GM19239 (cell line): ENCODE data around the gene CDHR2.

ENCODE experiments used
- DNase-seq: peaks from one replicate; pipeline ENCODE4 v3.0.0; 2011; ENCODE audit warnings: low spot score; ENCODE audit not compliant: insufficient read length
- FAIRE-seq: peaks from 2 replicates; lab custom pipeline; 2011; peaks lifted over from hg19 to GRCh38; lab: Jason Lieb, UNC

The CDHR2 gene, protein sequence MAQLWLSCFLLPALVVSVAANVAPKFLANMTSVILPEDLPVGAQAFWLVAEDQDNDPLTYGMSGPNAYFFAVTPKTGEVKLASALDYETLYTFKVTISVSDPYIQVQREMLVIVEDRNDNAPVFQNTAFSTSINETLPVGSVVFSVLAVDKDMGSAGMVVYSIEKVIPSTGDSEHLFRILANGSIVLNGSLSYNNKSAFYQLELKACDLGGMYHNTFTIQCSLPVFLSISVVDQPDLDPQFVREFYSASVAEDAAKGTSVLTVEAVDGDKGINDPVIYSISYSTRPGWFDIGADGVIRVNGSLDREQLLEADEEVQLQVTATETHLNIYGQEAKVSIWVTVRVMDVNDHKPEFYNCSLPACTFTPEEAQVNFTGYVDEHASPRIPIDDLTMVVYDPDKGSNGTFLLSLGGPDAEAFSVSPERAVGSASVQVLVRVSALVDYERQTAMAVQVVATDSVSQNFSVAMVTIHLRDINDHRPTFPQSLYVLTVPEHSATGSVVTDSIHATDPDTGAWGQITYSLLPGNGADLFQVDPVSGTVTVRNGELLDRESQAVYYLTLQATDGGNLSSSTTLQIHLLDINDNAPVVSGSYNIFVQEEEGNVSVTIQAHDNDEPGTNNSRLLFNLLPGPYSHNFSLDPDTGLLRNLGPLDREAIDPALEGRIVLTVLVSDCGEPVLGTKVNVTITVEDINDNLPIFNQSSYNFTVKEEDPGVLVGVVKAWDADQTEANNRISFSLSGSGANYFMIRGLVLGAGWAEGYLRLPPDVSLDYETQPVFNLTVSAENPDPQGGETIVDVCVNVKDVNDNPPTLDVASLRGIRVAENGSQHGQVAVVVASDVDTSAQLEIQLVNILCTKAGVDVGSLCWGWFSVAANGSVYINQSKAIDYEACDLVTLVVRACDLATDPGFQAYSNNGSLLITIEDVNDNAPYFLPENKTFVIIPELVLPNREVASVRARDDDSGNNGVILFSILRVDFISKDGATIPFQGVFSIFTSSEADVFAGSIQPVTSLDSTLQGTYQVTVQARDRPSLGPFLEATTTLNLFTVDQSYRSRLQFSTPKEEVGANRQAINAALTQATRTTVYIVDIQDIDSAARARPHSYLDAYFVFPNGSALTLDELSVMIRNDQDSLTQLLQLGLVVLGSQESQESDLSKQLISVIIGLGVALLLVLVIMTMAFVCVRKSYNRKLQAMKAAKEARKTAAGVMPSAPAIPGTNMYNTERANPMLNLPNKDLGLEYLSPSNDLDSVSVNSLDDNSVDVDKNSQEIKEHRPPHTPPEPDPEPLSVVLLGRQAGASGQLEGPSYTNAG (N-terminal part only)

DNA sequence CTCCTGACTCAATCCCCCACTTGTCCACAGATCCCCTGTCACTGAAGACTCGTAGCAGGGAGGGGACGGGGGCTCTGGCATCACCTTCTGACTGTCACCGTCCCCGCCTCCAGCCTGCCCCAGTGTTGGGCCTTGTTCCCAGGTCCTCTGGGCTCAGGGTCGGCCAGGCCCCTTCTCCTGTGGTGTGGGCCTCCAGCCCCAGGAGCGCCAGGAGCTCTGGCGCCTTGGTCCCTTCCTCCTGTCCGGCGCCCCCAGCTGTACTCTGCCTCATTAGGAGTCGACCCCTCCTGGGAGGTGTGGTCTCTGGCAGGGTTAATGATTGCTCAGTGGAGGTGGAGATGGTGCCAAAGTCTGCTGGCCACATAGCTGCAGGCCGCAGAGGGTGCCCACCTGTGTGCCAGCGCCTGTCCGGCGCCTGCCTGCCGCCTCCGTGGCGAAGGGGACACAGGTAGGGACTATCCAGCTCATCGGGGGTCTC is at the start of gene CDHR2:
Gene CDHR2, plus strand, starts transcription at position 376 of the 478 bp plus-strand sequence. CDS start 16,011 bp downstream, outside the sequence.
- DNase-seq: no peak
- no peak for FAIRE-seq

DNA sequence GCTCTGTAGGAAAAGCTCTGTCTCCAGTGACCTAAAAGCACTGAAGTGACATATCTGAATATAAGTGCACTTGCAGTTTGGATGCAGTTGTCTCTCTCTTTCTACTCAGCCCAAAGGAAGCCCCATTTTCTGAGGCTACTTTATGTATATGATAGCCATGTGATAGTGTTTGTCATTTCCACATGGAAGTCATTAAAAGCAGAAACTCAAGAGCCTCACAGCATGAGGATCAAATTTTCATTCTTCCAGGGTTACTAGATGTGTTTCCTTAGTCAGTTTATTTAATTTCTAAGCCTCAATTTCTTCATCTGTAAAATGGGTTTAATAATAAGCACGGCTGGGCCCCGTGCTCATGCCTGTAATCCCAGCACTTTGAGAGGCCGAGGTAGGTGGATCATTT is 48.6 kb upstream of the CDHR2 start:
- DNase-seq (no peak), FAIRE-seq (no peak)

DNA sequence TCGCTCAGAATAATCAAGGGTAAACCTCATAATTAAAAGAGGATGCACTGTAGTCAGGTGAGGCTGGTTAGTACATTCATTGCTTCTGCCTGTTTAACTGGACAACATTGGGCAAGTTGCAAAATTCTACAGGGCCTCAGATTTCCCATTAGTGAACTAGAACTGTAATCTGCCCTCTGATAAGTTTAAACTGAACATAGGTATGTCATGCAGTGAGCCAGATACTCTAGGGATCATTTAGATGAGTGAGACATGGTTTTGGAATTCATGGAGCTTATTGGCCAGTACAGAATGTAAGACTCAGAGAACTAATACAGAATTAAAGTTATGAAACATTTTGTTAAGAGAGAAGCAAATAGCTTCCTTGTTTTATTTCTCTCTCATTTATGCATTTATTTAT is 47.8 kb upstream of the CDHR2 start:
- FAIRE-seq: no peak
- no peak for DNase-seq

GRCh38 chr5:176503496-176503895 is 45.6 kb upstream of the CDHR2 start:
- FAIRE-seq: no peak

GRCh38 chr5:176507911-176508310 is 41.2 kb upstream of the CDHR2 start:
- DNase-seq (no peak), FAIRE-seq (no peak)

More at GRCh38 chr5:176503496-176503895, 45.6 kb upstream of the CDHR2 start:
- no peak for DNase-seq

DNA sequence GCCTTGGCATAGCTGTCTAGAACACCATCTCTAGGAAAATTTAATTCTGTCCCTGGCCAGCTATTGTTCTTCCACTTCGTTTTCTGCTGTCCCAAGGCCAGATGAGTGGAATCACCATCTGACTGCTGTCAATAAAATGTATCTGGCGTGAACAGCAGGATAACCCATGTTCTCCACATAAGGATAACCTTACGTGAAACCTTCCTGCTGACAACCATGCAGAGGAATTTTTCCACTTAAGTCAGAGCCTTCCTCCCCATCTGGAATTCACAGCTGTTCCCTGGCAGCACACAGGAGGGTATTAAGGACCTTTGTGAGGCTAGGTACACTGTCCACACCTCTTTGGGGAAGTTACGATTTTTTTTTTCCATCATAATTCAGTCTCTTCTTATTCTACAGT is 40.5 kb upstream of the CDHR2 start:
- FAIRE-seq (no peak), DNase-seq (no peak)

DNA sequence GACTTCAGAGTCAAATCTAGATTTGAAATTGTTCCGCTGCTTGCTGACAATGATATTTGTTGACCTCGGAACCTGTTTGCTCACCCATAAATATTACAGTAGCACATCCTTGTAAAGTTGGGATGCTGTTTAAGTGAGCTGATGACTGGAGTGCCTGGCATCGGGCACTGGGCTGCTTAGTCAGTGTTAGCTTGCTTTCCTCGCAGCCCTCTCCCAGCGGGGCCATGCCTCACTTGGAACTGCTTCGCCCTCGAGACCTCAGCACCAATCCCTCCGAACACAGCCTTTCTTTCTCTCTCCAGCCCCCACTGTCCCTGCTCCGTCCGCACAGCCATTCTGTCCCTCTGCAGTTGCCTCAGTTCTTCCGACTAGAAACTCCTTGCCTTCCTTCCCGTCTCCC is 35.4 kb upstream of the CDHR2 start:
- no peak for FAIRE-seq

GRCh38 chr5:176514244-176514950 is 34.7 kb upstream of the CDHR2 start:
- FAIRE-seq (no peak), DNase-seq (no peak)

More for the DNA sequence above, 35.4 kb upstream of the CDHR2 start:
- no peak for DNase-seq

- FAIRE-seq: no peak
- DNase-seq: no peak
Measured at GRCh38 chr5:176515396-176515795, 33.7 kb upstream of the CDHR2 start.

DNA sequence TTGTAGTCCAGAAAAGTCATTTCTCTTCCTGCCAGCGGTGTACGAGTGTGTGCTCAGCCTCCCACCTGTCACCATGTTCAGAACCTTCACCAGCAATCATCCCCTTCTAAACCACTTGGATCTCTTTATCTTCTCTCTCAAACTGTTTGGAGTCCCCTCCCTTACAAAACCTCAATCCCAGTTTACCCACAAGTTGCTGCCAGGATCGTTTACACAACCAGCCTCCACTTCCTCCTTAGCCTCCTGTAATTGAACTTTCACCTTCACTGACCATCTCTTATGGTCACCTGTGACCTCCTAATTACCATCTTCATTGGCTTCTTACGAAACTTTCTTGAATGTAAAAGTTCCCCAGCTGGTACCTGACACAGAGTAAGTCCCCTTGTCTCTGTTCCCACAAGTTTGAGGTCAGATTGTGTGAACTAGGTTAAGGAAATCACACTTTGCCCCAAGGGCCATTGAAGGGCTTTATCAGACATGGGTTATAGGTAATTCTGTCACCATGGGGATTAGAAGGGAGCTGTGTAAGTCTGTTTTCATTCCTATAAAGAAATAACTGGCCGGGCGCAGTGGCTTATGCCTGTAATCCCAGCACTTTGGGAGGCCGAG is 32.0 kb upstream of the CDHR2 start:
- FAIRE-seq (no peak), DNase-seq (no peak)

DNA sequence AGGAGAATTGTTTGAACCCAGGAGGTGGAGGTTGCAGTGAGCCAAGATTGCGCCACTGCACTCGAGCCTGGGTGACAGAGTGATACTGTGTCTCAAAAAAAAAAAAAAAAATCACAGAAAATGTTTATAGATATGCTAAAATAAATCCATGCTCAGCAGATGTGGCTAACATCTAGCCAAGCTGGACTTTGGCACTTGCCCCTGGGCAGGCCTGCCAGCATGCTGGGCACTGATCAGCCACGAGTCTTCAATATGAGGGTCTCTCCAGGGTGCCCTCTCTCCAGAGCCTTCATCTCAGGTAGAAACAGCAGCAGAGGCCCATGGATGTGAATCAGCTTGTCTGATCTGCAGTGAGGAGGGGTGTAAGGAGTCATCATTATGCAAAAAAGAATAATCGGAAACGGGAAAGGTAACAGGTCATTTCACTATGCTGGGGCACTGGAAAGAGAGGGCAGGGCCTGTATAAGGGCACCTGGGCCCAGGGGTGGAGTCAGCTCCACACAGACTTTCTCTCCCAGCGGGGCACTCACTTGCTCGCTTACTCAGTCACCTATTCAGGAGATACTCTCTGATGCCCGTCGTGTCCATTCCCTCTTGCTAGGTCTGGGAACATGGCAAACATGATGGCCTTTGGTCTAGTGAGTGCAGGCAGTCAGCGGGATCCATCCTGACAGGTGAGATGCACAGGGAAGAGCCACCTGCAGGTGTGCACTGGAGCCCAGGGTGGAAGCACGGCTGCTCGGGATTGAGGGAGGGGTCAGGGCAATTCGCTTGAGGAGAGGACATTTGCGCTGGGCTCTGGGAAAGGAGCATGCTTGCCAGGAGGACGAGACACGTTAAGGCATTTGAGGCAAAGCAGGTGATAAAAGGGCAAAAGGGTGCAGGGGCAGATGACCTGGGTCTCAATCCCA is 29.1 kb upstream of the CDHR2 start:
- DNase-seq (no peak), FAIRE-seq (no peak)

DNA sequence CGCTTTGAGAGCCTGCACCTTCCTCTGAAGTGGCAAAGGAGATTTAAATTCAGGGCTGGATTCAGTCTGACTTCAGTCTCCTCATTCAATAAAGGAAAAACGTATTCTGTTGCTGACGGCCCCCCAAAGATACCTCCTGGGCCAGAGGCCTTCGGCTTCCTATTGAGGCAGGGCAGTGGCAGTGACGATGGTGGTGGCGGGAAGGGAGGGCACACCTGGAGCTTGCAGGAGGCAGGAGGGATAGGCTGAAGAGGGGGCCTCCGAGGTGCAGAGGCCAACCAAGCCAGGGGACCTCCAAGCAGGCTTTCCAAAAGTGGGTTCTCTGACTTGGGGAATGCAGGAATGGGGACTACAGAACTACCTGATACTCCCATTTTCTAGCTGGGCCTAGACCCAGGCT is 27.9 kb upstream of the CDHR2 start:
- DNase-seq: no peak
- no peak for FAIRE-seq

DNA sequence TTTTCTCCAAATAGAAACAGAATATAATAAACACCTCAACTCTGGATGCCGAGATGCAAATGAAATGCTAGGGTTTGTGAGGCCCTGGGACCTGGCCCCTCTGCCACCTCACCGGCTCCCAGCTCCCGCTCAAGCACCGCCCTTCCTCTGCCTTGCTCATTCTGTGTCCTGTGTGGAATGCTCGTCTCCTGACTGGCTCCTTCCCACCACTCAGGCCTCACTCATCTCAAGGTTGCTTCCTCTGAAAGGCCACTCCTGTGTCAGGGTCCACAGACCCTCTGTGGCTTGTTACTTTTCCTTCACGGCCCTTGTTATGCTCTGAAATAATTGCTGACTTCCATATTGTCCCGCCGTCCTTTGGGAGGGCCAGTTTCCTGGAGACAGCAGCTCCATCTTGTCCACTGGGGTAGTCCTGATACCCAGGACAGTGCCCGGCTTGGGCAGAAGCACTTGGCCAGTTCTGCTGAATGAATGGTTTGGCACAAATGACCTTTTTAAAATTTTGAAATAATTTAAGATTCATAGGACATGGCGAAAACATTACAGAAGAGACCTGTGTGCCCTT is 27.4 kb upstream of the CDHR2 start:
- FAIRE-seq (no peak), DNase-seq (no peak)

- DNase-seq (no peak), FAIRE-seq (no peak)
Measured at GRCh38 chr5:176524138-176524537, 25.0 kb upstream of the CDHR2 start.

DNA sequence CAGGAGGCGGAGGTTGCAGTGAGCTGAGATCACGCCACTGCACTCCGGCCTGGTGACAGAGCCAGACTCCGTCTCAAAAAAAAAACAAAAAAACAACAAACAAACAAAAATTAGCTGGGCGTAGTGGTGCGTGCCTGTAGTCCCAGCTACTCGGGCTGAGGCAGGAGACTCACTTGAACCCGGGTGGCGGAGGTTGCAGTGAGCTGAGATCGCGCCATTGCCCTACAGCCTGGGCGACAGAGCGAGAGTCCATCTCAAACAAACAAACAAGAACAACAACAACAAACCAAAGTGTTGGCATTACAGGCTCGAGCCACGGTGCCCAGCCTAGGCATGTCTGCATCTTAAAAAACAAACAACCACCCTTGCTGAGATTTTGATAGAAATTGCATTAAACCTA is 24.2 kb upstream of the CDHR2 start:
- DNase-seq (no peak), FAIRE-seq (no peak)

GRCh38 chr5:176525677-176526076 is 23.5 kb upstream of the CDHR2 start:
- DNase-seq (no peak), FAIRE-seq (no peak)

DNA sequence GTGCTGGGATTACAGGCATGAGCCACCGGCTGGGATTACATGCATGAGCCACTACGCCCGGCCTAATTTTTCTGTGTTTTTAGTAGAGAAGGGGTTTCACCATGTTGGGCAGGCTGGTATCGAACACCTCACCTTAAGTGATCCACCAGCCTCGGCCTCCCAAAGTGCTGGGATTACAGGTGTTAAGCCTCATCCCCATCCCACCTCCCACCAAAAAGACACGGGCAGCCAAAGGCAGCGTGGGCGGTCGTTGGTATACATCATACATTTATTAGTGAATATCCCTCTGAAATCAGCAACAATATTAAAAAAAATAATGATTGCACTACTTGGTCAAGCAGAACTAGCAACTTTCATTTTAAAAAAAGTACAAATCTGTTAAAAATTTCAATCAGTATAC is 22.7 kb upstream of the CDHR2 start:
- FAIRE-seq: no peak
- no peak for DNase-seq
